ENCODE data around the gene GRIA1.

Gene GRIA1

DNA sequence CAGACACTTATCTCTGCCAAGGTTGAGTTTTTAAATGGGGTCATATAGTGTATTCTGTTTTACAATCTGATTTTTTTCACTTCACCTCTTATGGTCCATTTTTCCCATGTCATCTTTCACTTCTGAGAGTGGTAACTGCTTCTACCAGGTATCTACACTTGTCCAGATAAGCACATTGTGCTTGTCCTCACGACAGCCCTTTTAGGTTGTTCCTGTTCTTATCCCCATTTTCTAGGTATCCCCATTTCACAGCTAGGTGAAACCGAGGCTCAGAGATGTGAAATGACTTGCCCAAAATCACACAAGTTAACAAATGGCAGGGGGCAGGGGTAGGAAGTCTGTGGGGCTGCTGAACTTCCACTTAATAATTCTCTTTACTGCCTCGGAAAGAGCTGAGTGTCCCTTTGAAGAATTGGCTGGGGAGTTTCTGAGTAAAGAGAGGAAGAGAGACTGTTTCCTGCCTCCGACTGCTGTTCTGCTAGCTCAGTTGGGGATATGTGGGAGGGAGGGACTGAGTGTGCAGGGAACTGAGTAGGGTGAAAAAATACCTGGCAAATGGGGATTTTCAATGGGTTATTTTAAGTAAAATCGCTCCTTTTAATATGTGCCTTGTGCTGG lies 255.4 kb downstream of the GRIA1 start:
- DNase-seq: no peak

DNA sequence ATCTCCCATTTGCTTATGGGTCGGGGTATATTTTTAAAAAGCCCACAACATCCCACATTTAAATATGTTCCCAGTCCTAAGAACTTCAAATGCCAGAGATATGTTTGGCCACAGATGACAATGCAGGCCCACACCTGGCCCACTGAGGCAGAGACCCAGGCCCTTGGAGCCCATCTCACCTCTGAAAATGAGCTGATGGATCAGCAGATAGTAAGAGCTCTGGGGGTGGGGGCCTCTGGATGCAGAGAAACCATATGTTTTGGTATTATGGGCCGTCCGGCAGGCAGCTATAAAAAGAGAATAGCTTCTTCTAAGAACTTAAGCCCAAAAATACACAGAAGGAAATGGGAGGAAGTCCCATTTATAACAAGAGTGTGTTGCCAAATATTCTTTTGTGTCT lies 256.0 kb downstream of the GRIA1 start:
- no peak for DNase-seq

DNA sequence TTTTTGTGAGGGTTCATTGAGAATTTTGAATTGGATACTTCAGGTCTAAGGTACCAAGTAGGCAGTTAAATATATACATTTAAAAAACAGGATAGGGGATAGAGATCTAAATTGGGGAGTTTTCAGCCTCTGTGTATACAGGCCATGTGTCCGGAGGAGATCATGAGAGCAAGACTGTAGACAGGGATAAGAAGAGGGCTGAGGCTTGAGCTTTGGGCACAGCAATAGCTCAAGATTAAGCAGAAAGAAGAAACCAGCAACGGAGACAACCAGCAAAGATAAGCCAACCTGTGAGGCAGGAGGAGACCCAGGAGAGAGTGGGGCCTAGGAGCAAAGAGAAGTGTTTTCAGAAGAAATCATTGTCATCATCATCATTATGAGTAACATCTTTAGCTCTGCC lies 258.4 kb downstream of the GRIA1 start:
- DNase-seq: no peak

DNA sequence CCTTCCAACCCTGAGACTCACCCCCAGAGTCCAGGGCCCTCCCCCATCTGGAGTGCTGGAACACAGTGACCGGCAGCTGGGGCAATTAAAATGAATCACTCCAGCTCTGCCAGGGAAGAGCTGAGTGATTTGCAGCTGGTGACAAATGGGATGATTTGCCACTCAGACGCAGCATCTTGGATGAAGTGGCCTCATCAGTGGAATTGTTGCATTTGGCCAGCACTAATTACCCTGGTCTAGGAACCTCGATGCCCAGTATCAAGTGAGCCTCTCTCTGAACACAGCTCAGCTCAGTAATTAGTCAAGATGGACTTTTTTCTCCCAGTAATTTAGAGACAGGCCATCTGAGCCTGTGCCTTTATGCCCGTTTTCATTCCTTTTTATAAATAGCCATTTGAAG lies 259.5 kb downstream of the GRIA1 start:
- DNase-seq: no peak

DNA sequence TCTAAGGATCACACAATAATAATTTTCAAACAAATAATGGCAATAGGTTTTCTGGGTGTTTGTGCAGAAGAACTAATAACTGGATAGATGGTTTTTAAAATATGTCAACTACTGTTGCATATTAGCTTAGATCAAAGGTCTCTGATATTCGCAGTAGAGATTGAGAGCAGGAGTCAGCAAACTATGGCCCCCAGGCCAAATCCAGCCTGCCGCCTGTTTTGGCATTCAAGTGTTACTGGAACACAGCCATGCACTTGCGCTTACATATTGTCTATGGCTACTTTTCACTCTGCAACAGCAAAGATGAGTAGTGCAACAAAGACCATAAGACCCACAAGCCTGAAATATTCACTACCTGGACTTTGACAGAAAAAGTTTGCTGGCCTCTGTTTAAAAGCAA lies 260.8 kb downstream of the GRIA1 start:
- no peak for DNase-seq

DNA sequence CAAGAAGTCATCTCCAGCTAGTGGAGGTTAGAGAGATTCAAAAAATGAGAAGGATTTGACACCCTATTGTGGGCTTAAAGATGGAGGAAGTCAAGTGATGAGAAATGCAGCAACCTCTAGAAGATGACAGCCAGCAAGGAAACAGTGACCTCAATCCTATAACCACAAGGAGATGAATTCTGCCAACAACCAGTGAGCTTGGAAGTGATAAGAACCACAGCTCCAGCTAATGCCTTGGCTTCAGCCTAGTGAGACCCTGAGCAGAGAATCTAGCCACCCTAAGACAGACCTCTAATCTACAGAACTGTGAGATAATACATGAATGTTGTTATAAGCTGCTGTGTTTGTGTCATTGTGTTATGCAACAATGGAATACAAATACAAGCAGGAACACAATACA lies 262.4 kb downstream of the GRIA1 start:
- no peak for DNase-seq

DNA sequence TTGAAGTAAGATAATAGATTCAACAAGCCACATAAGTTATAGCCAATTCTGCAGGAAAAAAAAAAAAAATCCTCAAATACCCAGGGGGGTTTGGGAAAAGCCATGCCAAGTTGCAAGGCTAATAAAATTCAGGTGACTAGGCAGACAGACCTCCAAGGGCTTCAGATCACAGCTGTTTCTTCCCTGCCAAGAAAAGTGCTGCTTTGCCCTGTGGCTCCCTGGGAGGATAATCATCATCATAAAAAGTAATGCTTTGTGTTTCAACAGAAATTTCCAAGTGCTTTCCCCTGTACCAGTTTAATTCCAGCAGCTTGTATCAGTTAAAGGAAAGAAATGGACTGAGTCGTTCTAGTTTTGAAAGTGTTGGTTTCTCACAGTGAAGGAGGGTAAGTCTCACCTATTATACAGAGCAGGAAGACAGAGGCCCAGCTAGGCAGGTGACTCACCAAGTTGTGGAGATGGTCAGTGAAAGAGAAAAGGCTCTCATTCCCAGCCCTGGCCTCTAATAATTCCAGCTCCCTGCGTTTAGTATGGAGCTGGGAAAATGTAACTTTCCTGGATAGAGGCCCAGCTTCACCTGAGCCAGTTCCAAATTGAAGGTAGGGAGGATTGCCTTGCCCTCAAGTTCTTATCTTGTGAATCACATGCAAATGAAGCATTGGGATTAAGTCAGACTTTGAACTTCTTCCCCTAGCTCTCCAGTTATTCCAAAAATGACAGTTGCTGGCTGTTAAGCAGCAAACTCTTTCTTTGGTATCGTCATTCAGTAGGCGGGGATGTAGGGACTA lies 263.4 kb downstream of the GRIA1 start:
- DNase-seq: no peak

DNA sequence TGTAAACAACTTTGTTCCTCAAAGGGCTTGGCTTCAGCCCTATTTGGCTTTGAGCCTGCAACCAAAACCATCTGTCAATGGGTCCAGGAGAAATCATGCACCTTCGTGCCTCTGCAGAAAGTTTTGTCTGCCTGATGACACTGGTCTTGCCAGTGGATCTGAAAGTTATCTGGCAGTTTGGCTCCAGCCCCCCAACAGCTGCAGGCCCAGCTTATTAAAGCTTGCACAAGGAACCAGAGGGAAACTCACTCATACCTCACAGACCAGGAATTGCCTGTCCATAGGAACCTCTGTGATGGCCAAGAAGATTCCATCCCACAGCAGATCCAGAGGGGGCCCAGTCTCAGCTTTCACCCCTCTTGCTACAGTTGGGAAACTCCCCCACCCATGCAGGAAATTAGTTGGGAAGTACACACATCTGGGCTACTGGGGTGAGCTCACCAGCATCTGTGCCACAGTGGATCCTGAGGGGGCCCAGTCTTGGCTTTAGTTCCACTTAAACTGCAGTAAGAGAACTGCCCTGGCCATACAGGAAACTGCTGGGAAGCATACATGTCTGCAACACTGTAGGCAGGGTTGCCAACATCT lies 265.5 kb downstream of the GRIA1 start:
- DNase-seq: no peak

DNA sequence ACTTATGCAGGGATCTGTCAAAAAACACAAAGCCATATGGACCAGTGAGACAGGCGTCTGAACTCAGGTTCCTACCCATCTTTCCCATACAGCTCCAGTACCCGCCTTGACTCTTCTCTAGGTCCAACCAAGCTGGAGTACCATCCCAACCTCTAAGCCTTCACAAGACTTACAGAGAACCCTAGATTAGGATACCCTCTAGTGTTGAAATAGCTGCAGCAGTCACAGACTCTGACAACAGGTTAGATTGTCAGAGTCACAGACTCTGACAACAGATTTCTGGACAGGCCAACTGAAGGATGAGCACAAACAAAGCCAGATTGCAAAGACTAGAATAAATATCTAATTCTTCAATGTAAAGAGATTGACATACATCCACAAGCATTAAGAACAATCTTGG lies 266.1 kb downstream of the GRIA1 start:
- no peak for DNase-seq

DNA sequence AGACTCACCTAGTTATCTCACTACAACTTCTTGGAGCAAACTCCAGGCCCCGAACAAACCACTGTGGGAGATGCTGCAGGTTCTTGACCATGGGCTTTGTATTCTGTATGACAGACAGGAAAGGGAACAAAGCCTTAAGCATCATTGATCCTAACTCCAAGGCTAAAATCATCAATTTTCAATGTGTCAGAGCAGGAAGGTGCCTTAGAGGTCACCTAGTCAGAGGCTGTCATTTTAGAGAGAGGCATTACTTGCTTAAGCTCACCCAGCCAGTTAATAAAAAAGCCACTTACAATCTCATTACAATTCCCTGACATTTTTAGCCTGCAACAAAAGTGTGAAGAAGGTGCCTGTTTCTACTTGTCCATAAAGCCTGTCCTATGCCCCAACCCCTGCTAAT lies 275.5 kb downstream of the GRIA1 start:
- DNase-seq: no peak

DNA sequence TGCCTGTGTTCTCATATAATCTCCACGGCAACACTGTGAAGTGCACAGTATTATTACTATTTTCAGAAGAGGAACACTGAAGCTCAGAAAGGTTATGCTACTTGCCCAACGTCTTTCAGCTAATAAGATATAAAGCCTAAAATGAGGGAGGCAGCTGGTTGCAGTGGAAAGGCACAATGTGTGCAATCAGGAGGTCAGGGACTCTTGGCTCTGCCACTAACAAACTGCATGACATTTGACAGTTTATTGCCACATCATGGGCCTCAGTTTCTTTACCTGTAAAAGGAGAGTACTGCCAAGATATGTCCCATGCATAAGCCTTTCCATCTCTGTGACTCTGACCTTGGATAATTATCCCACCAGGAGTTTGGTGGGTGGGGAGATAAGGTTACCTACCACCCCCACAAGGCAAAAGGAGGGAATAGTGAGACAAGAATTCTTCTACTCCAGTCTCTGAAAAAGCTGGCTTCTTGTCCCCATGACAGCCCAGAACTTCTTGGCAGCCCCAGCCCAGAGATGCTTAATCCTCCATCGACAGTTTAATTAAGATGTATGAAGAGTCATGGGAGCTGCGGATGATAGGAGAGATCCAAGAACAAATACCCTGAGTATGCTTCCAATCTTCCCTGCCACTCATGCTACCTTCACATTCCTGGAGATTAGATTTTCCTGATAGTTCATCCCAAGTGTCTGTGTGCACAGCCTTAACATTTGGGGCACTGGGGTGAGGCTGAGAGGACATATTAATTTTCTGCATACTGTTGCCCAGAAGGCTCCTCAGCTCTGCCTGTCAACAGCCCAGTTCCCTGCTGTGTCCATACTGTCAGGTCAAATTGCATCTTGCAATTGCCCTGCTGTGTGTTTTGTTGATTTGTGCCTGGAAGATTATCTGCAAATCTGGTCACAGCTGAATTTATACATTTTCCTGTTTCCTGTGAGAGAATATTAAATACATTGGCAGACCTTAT lies 277.0 kb downstream of the GRIA1 start:
- DNase-seq: no peak

DNA sequence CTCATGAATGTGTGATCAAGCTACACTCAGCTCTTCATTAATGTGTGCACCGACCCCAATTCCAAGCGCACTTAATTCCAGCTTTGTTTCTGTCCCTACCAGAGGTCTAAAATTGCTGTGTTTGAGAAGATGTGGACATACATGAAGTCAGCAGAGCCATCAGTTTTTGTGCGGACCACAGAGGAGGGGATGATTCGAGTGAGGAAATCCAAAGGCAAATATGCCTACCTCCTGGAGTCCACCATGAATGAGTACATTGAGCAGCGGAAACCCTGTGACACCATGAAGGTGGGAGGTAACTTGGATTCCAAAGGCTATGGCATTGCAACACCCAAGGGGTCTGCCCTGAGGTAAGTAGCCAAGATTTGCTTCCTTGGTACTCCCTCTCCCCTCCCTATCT lies 279.6 kb downstream of the GRIA1 start:
- DNase-seq: no peak

DNA sequence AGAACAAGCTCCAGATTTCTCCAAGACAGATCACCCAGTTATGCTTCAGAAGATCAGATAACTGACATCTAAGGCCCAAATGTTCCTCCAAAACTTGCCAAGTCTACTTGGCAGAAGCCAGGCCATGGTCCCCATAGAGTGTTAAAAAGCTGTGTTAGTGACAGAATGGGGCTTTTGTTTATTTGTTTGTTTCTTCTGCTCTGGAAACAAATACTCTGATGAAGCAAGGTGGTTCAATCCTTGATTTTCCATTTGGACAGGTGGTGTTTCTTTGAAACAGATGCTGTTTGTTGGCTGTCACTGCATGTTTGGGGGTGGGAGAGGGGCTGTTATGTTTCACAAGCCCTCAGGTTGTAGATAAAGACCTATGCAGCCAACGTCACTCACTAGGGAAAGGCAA lies 284.2 kb downstream of the GRIA1 start:
- no peak for DNase-seq

DNA sequence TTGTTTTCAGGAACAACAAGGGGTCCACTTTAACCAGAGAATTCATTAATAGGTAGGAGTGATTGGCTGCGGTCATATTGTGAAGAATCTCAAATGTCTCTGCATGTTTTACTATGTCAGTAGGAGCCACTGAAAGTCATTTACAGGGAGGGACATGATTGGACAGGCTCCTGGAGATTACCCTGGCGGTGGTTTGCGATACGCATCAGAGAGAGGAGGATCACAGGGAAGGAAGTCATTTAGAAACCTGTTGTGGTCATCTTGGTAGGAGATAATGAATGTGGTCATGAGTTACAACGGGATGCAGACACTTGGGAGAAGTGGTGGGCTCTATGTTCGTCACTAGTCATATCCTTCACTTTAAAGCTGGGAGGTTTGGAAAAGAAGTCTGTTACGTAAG lies 285.5 kb downstream of the GRIA1 start:
- DNase-seq: no peak

DNA sequence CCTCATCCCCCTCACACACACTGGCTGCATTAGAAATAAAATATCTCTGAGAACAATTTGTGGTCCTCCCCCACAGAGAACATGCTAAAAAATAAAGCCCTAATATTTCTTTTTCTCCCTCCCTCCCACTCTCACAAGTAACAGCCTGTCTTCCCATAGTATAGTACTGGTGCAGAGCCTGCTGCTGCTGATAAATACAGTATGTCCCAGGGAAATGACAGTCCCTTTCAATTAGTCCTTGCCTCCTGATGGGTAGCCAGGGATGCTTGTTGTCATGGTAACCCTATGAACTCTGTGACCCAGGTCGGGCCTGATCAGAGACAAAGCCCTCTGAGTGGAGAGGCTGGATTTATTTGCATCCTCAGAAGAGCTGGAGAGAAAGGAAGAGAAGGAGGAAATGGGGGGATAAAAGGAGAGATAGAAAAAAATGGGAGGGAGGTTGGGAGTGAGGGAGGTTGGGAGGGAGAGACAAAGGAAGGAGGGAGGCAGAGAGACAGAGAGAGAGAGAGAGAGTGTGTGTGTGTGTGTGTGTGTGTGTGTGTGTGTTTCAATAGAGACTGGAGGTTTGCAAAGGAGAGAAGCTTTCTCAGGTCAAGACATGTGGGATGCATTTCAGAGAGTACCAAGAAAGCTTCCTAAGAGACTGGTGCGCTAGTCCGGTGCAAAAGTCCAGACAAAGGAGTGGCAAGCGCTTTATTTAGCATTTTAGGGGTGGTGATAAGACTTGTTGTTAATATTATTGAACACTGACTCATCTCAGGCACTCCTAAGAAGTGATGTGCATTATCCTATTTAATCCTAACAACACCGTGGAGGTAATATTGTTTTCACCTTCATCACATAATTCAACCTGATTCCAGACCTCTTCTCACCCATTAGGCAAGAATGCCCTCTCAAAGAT lies 287.5 kb downstream of the GRIA1 start:
- no peak for DNase-seq

DNA sequence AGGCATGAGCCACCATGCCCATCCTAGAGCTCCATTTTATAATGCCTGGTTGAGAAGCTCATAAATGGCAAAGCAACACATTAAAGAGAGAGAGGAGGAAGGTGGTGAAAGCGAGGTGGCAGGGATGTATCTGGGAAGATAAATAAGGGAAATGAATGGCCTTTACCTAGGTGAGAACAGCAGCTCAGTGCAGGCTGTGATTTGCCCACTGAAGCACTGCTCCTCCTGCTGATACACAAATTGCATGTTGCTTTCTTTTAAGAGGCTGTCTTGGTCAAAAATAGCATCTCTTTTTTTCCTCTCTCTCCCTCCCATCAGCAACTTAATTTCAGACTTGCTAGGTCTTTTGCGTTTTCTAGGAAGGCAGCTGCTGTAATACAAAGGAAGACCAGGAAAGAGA lies 289.4 kb downstream of the GRIA1 start:
- DNase-seq: no peak

DNA sequence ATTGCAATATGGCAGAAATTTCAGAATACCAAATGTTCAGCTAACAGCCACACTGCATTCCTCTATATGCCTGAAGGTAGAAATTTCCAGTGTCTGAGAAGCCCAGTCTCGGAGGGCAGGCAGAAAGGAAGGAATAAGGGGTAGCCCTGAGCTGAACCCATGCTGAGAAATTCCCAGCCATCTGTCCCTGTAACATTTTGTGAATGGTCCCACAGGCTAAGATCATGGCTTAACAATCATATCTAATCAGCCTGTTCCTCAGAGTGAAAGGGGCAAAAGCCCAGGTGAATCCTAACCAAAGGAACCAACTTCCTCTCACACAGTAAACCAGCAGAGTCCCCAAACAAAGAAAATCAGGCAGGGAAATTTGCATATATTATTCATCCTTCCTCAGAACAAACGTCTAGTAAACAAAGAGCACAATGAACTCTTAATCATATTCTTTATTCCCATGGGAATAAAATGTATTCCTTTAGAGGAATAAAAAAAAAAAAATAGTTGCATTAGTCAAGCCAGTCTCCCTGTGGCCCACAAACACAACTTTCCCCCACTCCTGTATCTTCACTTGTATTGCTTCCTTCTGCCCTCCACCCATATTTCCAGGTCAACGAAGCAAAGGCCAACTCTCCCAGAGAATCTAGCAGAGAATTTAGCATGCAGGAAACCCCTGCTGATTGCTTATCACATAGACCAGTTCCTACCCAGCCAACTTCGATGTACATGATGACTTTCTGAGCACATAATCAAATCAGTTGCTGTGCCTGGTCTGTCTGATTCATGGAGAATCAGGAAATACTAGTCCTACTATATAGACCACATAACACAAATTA lies 290.6 kb downstream of the GRIA1 start:
- DNase-seq: no peak

DNA sequence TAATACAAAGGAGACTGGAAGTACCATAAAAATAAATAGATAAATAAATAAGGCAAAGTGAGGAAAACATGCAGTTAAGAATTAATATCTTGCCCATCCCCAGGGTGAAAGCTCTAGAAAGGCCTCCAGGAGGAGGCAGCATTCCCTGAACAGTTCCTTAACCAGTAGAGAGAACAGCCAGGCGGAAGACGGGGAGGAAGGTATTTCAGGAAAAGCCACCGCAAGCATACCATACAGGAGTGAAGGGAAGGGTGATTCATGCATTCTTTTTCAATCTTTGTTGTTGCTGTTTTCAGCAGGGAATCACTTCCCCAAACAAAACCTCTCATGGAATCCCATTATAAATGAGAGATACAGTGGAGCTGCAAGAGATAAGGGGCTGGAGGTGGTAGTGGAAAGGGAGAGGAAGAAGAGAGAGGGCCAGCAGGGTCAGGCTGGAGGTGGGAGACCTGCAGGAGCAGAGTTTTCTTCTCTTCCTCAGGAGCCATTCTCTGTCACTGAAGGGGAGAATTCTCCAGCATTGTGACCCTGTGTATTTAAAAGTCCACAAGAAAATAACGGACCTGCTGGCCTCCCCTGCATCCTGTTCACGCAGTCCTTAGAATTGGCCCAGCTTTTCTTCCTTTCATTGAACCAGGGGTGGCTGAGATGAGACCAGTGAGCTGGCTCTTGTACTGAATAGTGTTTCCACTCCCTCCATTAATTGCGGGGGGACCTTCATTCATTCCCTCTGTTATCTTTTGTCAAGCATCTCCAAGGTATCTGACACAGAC lies 292.3 kb downstream of the GRIA1 start:
- no peak for DNase-seq

DNA sequence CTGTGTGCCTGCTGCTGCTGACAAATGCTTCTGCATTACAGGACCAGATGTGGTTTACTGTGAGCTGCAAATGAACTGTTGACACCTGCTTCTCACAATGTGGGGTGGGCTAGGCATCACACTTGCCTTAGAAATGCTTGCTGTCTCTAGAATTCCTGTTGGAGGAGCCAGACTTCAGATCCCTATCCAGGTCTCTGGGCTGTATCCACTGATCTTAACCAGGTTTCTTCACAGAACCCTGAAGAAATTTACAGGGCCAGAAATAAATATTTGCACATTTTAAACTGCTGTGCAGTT lies 292.8 kb downstream of the GRIA1 start:
- DNase-seq: no peak

DNA sequence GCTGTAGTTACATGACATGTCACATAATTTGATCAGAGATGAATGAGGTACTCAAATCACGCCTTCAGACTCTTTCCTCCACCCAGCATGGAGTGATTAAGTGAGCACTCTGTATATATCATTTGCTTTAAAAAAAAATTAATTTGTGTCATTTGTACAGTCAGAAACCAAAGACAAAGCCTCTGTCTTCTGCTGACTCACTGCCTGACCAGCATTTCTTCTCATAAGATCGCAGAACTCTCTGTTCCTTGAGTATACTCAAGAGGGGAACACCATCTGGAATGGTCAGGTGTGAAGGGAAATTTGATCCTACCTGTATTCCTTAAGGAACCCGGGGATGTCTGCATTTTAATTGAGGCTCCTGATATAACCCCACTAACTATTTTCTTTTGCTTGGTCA lies 293.8 kb downstream of the GRIA1 start:
- no peak for DNase-seq

DNA sequence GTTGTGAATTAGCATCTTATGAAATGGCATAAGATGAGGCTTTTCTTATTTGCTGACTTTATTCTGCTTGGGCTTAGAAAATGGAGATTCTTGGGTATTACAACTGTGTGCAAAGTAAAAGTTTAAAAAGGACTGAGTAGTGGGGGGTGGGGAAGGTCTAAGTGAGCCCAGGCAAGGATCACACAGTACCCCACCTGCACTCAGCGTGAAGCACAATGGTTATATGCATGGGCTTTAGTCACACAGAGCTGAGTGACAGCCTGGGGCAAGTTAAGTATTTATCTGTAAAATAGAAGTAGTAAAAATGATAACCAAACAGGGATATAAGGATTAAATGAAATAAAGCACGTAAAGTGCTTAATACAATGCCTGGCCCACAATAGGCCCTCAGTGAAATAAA lies 300.9 kb downstream of the GRIA1 start:
- DNase-seq: no peak

All from NCI-H2029 treated with DMSO at 0.1 percent for 48 hours (cell line).